ENCODE measurements around the gene TMEM135. TPM values are rescaled to one million over a fixed set of nuclear protein-coding genes. Genes with fewer than 3 reads are reported as not detected.
"Not testable (repeated sequence)": the region's sequence is repeated elsewhere in the genome, so short reads cannot be mapped to it uniquely, and the experiment has no call there.

Gene TMEM135
- total RNA-seq, 5 donors from 2014 or later (not counting 1 experiment from before 2014, with no cell fraction given): 6.3 to 20.8 (median 12.7) TPM

DNA sequence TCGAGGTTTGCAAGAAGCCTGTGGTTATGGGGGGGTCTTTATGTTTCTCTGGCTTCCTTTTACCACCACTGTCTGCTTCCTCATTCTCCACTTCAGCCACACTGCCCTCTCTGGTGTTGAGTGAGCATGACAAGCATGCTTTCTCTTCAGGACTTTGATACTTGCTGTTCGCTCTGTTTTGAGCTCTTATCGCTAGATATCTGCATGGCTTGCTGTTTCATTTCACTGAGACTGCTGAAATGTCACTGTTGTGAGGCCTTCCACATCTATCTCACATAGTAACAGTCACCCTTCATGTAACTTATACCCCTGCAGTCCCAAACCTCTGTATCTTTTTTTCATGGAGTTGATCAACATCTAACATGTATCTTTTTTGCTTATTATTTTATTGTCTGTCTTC is 59.8 kb downstream of the TMEM135 start:
- CTCF ChIA-PET: interaction anchor here (0.5 to 1.4 kb wide), 16 partner anchors 9 to 983 kb away, joined by 3 to 9 read pairs (median 3); partner anchors contain the start of gene TMEM135 (in 1 of the 2)
- Mint-ChIP-seq H3K27me3 (no peaks in the 10 kb centered on the region), H3K36me3 (peaks cover 34% of the 10 kb centered on the region), H3K4me1 (peaks cover 8 to 11% (median 10%) of the 10 kb centered on the region in 3 donors), H3K27ac (peak overlapping the region; percentile 13 to 34), H3K9me3 (peaks cover 2 to 13% (median 3%) of the 10 kb centered on the region in 3 donors), H3K4me3 (no peak overlapping the region)
- DNase-seq (peak in 28 of 35 experiments; percentile 3 to 59 (median 20)), ATAC-seq (replicated peaks in 1 of 4) (peak; percentile 66 to 89 (median 75))
- H3K4me3 ChIP-seq (ENCODE audit: control insufficient read depth in 1 of 2, extremely low read depth in 1 of 2, low read length in 1 of 2): no peak overlapping the region
- 51% methylated on average over 2 of the region's 3 CpGs for WGBS (ENCODE audit: insufficient coverage)
- no peaks in the 10 kb centered on the region for H3K27me3 ChIP-seq (replicated peaks in 1 of 2; ENCODE audit: control insufficient read depth in 2 of 2, extremely low read depth in 1 of 2, insufficient read depth in 2 of 2, low read length in 1 of 2)
- H3K27ac ChIP-seq (ENCODE audit: low read length): no peak overlapping the region
- H3K36me3 ChIP-seq (ENCODE audit: control insufficient read depth in 2 of 2, extremely low read depth in 1 of 2, insufficient read depth in 1 of 2, low read length in 1 of 2): peaks cover 0 to 3% of the 10 kb centered on the region in 2 donors
- H3K9me3 ChIP-seq: peaks cover 2% of the 10 kb centered on the region
- POLR2A ChIA-PET: no interaction called here
- peaks cover 0 to 2% of the 10 kb centered on the region in 2 experiments for H3K4me1 ChIP-seq (ENCODE audit: control insufficient read depth in 1 of 2, extremely low read depth in 1 of 2, insufficient read depth in 2 of 2, low read length in 2 of 2)

DNA sequence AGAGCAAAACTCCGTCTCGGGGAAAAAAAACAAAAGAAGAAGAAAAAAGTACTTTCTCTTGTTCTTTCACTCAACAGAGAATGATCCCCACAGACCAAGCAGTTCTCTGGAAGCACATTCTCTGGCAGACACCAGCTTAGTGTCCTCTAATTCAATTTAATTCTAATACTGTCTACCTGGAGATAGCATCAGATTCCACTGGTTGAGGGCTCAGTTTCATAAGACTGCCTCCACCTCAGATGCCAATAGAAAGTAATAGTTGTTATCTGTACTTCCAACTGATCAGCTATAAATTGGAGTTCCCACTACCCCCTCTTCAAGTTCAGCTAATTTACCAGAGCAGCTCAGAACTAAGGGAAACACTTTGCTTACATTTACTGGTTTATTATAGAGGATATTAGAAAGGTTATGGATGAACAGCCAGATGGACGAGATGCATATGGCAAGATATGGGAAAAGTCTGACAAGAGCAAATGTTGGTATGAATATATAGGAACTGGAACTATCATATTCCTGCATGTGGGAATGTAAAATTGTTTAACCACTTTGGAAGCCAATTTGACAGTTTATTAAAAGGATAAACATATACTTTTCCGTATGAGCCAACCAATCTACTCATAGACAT is 64.3 kb downstream of the TMEM135 start:
- H3K4me1 Mint-ChIP-seq: peaks cover 8 to 11% (median 10%) of the 10 kb centered on the region in 3 donors
- Histone ChIP-seq H3K4me3 (ENCODE audit: control insufficient read depth in 1 of 2, extremely low read depth in 1 of 2, low read length in 1 of 2) (no peak overlapping the region), H3K27ac (ENCODE audit: low read length) (no peak overlapping the region), H3K9me3 (no peaks in the 10 kb centered on the region), H3K4me1 (ENCODE audit: control insufficient read depth in 1 of 2, extremely low read depth in 1 of 2, insufficient read depth in 2 of 2, low read length in 2 of 2) (peaks cover 0 to 2% of the 10 kb centered on the region in 2 experiments), H3K27me3 (replicated peaks in 1 of 2; ENCODE audit: control insufficient read depth in 2 of 2, extremely low read depth in 1 of 2, insufficient read depth in 2 of 2, low read length in 1 of 2) (no peaks in the 10 kb centered on the region), H3K36me3 (ENCODE audit: control insufficient read depth in 2 of 2, extremely low read depth in 1 of 2, insufficient read depth in 1 of 2, low read length in 1 of 2) (peaks cover 0 to 3% of the 10 kb centered on the region in 2 donors)
- H3K9me3 Mint-ChIP-seq: no peaks in the 10 kb centered on the region
- no peak overlapping the region for H3K27ac Mint-ChIP-seq
- H3K27me3 Mint-ChIP-seq: no peaks in the 10 kb centered on the region
- peaks cover 35% of the 10 kb centered on the region for H3K36me3 Mint-ChIP-seq
- CTCF ChIA-PET: no interaction called here
- no peak for ATAC-seq (replicated peaks in 1 of 4)
- no peak overlapping the region for H3K4me3 Mint-ChIP-seq
- POLR2A ChIA-PET: no interaction called here
- 100% methylated on average over 2 of the region's 4 CpGs for WGBS (ENCODE audit: insufficient coverage)
- no peak for DNase-seq

DNA sequence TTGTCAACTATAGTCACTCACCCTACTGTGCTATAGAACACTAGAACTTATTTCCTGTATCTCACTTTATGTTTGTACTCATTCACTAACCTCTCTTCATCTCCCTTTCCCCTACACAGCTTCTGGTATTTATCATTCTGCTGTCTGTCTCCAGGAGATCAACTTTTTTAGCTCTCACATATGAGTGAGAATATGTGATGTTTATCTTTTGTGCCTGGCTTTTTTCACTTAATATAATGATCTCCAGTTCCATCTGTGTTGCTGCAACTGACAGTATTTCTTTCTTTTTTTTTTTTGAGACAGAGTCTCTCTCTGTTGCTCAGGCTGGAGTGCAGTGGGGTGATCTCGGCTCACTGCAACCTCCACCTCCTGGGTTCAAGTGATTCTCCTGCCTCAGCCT is 68.1 kb downstream of the TMEM135 start:
- H3K27me3 Mint-ChIP-seq; CTCF ChIA-PET; H3K27ac Mint-ChIP-seq; H3K4me1 Mint-ChIP-seq; H3K27ac ChIP-seq (ENCODE audit: low read length); H3K4me1 ChIP-seq (ENCODE audit: control insufficient read depth in 1 of 2, extremely low read depth in 1 of 2, insufficient read depth in 2 of 2, low read length in 2 of 2); H3K9me3 ChIP-seq; H3K4me3 ChIP-seq (ENCODE audit: control insufficient read depth in 1 of 2, extremely low read depth in 1 of 2, low read length in 1 of 2); H3K36me3 ChIP-seq (ENCODE audit: control insufficient read depth in 2 of 2, extremely low read depth in 1 of 2, insufficient read depth in 1 of 2, low read length in 1 of 2); POLR2A ChIA-PET; DNase-seq; H3K9me3 Mint-ChIP-seq; H3K4me3 Mint-ChIP-seq; H3K27me3 ChIP-seq (replicated peaks in 1 of 2; ENCODE audit: control insufficient read depth in 2 of 2, extremely low read depth in 1 of 2, insufficient read depth in 2 of 2, low read length in 1 of 2); ATAC-seq (replicated peaks in 1 of 4): not testable (repeated sequence)
- H3K36me3 Mint-ChIP-seq: peaks cover 40% of the 10 kb centered on the region
- WGBS (ENCODE audit: insufficient coverage): no CpG with 5 or more reads among the region's 1 CpG

DNA sequence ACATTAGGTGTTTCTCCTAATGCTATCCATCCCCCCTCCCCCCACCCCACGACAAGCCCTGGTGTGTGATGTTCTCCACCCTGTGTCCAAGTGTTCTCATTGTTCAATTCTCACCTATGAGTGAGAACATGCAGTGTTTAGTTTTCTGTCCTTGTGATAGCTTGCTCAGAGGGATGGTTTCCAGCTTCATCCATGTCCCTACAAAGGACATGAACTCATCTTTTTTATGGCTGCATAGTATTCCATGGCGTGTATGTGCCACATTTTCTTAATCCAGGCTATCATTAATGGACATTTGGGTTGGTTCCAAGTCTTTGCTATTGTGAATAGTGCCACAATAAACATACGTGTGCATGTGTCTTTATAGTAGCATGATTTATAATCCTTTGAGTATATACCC is 69.6 kb downstream of the TMEM135 start:
- WGBS (ENCODE audit: insufficient coverage): no CpG with 5 or more reads among the region's 3 CpGs
- CTCF ChIA-PET: not testable (repeated sequence)

DNA sequence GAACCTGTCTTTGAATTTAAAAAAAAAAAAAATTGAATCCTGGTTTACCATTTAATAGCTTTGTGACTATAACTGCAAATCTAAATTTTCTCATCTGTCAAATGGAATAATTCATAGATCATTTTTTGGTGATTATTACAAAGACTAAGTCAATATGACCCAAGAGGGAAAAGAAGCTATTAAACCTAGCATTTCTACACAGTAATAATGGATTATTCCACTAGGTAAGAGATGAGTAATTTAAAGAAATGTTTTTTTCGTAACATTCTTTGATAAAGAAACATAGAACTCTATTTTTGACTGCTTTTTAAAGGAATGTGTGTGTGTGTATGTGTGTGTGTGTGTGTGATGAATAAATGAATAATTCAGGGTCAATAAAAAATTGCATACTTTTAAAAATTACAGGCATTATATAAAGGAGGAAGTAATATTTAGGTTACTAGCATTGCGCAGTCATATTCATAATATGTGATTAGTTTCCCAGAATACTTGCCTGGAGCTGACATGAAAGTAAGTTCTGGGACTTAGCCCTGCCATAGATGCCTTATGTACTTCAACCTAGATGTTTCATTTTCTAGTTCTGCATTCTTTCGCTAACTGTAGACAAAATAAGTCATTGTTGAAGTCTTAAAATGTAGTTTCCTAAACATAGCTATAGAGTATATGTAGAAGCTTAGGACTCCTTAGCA is 72.9 kb downstream of the TMEM135 start:
- WGBS (ENCODE audit: insufficient coverage): no CpG with 5 or more reads among the region's 3 CpGs
- ATAC-seq (replicated peaks in 1 of 4): no peak
- Histone ChIP-seq H3K36me3 (ENCODE audit: control insufficient read depth in 2 of 2, extremely low read depth in 1 of 2, insufficient read depth in 1 of 2, low read length in 1 of 2) (no peaks in the 10 kb centered on the region), H3K27ac (ENCODE audit: low read length) (no peak overlapping the region), H3K9me3 (no peaks in the 10 kb centered on the region), H3K4me1 (ENCODE audit: control insufficient read depth in 1 of 2, extremely low read depth in 1 of 2, insufficient read depth in 2 of 2, low read length in 2 of 2) (no peaks in the 10 kb centered on the region), H3K27me3 (replicated peaks in 1 of 2; ENCODE audit: control insufficient read depth in 2 of 2, extremely low read depth in 1 of 2, insufficient read depth in 2 of 2, low read length in 1 of 2) (no peaks in the 10 kb centered on the region), H3K4me3 (ENCODE audit: control insufficient read depth in 1 of 2, extremely low read depth in 1 of 2, low read length in 1 of 2) (no peak overlapping the region)
- ChIA-PET POLR2A (interaction anchor here (0.6 kb wide), 2 partner anchors 49 to 73 kb away, joined by 5 read pairs; partner anchors contain the start of gene TMEM135 (in 1 of the 2)), CTCF (interaction anchor here (0.6 to 1.5 kb wide), 3 partner anchors 9 to 15 kb away, joined by 3 read pairs; no protein-coding TSS in a partner anchor)
- peaks cover 0 to 10% (median 3%) of the 10 kb centered on the region in 3 donors for H3K4me1 Mint-ChIP-seq
- no peak for DNase-seq
- H3K9me3 Mint-ChIP-seq: peaks cover 0 to 3% (median 0%) of the 10 kb centered on the region in 3 donors
- H3K27me3 Mint-ChIP-seq: no peaks in the 10 kb centered on the region
- no peak overlapping the region for H3K4me3 Mint-ChIP-seq
- H3K27ac Mint-ChIP-seq: no peak overlapping the region
- H3K36me3 Mint-ChIP-seq: peaks cover 24% of the 10 kb centered on the region

More for the DNA sequence above, 69.6 kb downstream of the TMEM135 start:
- H3K4me1 ChIP-seq (ENCODE audit: control insufficient read depth in 1 of 2, extremely low read depth in 1 of 2, insufficient read depth in 2 of 2, low read length in 2 of 2); H3K9me3 ChIP-seq; H3K27ac ChIP-seq (ENCODE audit: low read length); H3K4me3 Mint-ChIP-seq; H3K9me3 Mint-ChIP-seq; H3K36me3 ChIP-seq (ENCODE audit: control insufficient read depth in 2 of 2, extremely low read depth in 1 of 2, insufficient read depth in 1 of 2, low read length in 1 of 2); H3K27me3 ChIP-seq (replicated peaks in 1 of 2; ENCODE audit: control insufficient read depth in 2 of 2, extremely low read depth in 1 of 2, insufficient read depth in 2 of 2, low read length in 1 of 2); H3K27ac Mint-ChIP-seq; H3K4me1 Mint-ChIP-seq; H3K4me3 ChIP-seq (ENCODE audit: control insufficient read depth in 1 of 2, extremely low read depth in 1 of 2, low read length in 1 of 2); DNase-seq; H3K27me3 Mint-ChIP-seq; ATAC-seq (replicated peaks in 1 of 4); POLR2A ChIA-PET: not testable (repeated sequence)
- peaks cover 36% of the 10 kb centered on the region for H3K36me3 Mint-ChIP-seq

DNA sequence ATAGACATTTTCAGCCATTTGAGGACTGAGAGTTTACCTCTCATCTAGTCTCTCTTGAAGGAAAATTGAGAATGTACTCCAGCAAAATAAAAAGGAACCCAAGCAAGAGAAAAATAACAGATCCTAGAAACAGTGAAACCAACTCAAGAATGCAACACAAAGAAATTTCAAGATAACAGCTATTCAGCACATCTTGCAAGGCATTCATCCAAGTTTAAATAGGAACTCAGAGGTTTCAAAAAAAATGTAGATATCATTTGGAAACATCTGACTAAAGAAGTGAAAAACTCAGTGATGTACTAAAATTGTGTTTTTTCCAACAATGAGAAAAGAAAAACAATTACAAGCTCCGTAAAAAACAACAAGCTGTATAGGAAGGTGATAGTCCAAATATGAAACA is 76.4 kb downstream of the TMEM135 start:
- CTCF ChIA-PET: interaction anchor here (1.0 to 1.3 kb wide), 2 partner anchors 16 kb away, joined by 3 read pairs; no protein-coding TSS in a partner anchor
- Mint-ChIP-seq H3K36me3 (peaks cover 14% of the 10 kb centered on the region), H3K27me3 (no peaks in the 10 kb centered on the region), H3K27ac (no peak overlapping the region), H3K4me3 (no peak overlapping the region), H3K9me3 (no peaks in the 10 kb centered on the region), H3K4me1 (peaks cover 8 to 15% (median 8%) of the 10 kb centered on the region in 3 donors)
- WGBS (ENCODE audit: insufficient coverage): no CpG with 5 or more reads among the region's 1 CpG
- no peaks in the 10 kb centered on the region for H3K4me1 ChIP-seq (ENCODE audit: control insufficient read depth in 1 of 2, extremely low read depth in 1 of 2, insufficient read depth in 2 of 2, low read length in 2 of 2)
- H3K27ac ChIP-seq (ENCODE audit: low read length): no peak overlapping the region
- DNase-seq: no peak
- POLR2A ChIA-PET: no interaction called here
- no peaks in the 10 kb centered on the region for H3K9me3 ChIP-seq
- ATAC-seq (replicated peaks in 1 of 4): no peak
- H3K36me3 ChIP-seq (ENCODE audit: control insufficient read depth in 2 of 2, extremely low read depth in 1 of 2, insufficient read depth in 1 of 2, low read length in 1 of 2): no peaks in the 10 kb centered on the region
- no peaks in the 10 kb centered on the region for H3K27me3 ChIP-seq (replicated peaks in 1 of 2; ENCODE audit: control insufficient read depth in 2 of 2, extremely low read depth in 1 of 2, insufficient read depth in 2 of 2, low read length in 1 of 2)
- H3K4me3 ChIP-seq (ENCODE audit: control insufficient read depth in 1 of 2, extremely low read depth in 1 of 2, low read length in 1 of 2): no peak overlapping the region

All from T-cell (primary cell).